Adrenal gland (tissue), 19 donors: Measurements from ENCODE around the gene ANKRD33. TPM values are rescaled to one million over a fixed set of nuclear protein-coding genes. Genes with fewer than 3 reads are reported as not detected.

ENCODE experiments used
- DNase-seq, 7 donors: peaks; one replicate each; pipeline ENCODE4 v3.0.0-alpha.2; 2019 to 2020
- H3K27ac ChIP-seq, 5 donors: fragments of 200-600 bp; sonication (generic) in 4 of 5; 1 replicate in 3 of 5; 2 replicates in 2 of 5; pipeline versions ENCODE4 v1.5.1 to v1.8.0; 2016 to 2020; ENCODE audit warnings: mild to moderate bottlenecking in 1 of 5
- H3K27me3 ChIP-seq: fragments of 200-600 bp; 2 replicates; pipeline ENCODE4 v1.8.0; 2021
- H3K36me3 ChIP-seq, 2 donors: fragments of 200-600 bp; replicated peaks in 1 of 2; 1 replicate in 1 of 2; 2 replicates in 1 of 2; pipeline versions ENCODE4 v1.5.1 to v1.8.0; 2018 to 2022
- H3K4me1 ChIP-seq, 2 donors: fragments of 200-600 bp; replicated peaks in 1 of 2; 1 replicate in 1 of 2; 2 replicates in 1 of 2; pipeline versions ENCODE4 v1.5.1 to v1.8.0; 2018 to 2021
- H3K4me3 ChIP-seq, 4 donors: fragments of 200-600 bp; sonication (generic) in 3 of 4; one replicate each; pipeline ENCODE4 v1.5.1; 2016 to 2018
- H3K9me3 ChIP-seq, 3 donors: fragments of 200-600 bp; sonication (generic) in 1 of 3; replicated peaks in 1 of 3; 1 replicate in 2 of 3; 2 replicates in 1 of 3; pipeline versions ENCODE4 v1.5.1 to v1.8.0; 2016 to 2021
- CTCF ChIP-seq, 6 experiments: fragments of 450-650 bp in 4 of 6; fragments of 200-600 bp in 2 of 6; sonication (generic) in 1 of 6; IDR thresholded peaks; 1 replicate in 5 of 6; 2 replicates in 1 of 6; pipeline versions ENCODE4 v1.5.1 to v1.8.0; 2016 to 2021; ENCODE audit warnings: antibody characterized with exemption in 6 of 6, mild to moderate bottlenecking in 2 of 6, moderate library complexity in 1 of 6
- POLR2A ChIP-seq, 2 donors: fragments of 450-650 bp; IDR thresholded peaks; one replicate each; pipeline ENCODE4 v1.6.1; 2017; ENCODE audit warnings: antibody characterized with exemption in 2 of 2, mild to moderate bottlenecking in 2 of 2, moderate library complexity in 1 of 2
- WGBS, 4 donors: extraction: QIAGEN DNeasy Blood & Tissue Kit in 2 of 4; methylation state at CpG; one replicate each; pipeline versions ENCODE4 v1.1.5 to v1.1.7; 2013 to 2017; 5-methylcytosine and 5-hydroxymethylcytosine counted together
- intact Hi-C, 2 donors: fragments of 100-400 bp; cut with DNase I; formaldehyde crosslinking; loops; one replicate each; pipeline versions ENCODE4 v1.14.1 to v1.15.0; 2022 to 2023
- long read RNA-seq, 10 donors: library from polyadenylated mRNA in 3 of 10; unstranded in 2 of 10; stranded (forward) in 1 of 10; transcript quantifications; one replicate each; pipeline ENCODE4 v2.0.0 and lab custom pipeline, GENCODE V29; 2021 to 2026
- polyA plus RNA-seq, 3 donors: library from polyadenylated mRNA; stranded (reverse); fragments of 200-250 nt in 2 of 3; fragments of 350-450 nt in 1 of 3; fragmentation: Illumina TruSeq in 1 of 3; extraction: RNeasy Lipid Tissue Mini Kit (QIAGEN cat#74804) in 1 of 3; gene quantifications; one replicate each; pipeline ENCODE4 v1.2.3, GENCODE V29; 2013 to 2014
- total RNA-seq, 9 donors: library from RNA; depleted of rRNA in 4 of 9; stranded (reverse); fragments of >200 nt in 4 of 9; fragments of 120-200 nt in 1 of 9; fragmentation: NEBNext Ultra II Directional in 1 of 9; extraction: Animal tissue kit (Norgen Biotek cat#: 25700) in 1 of 9; gene quantifications; one replicate each; pipeline versions ENCODE4 v1.1.0 to v1.2.4, GENCODE V29; 2013 to 2023
- donor health status: healthy with polysubstance abuse.
- donor health status: Bipolar disorder and iron deficiency.
- donor health status: DM: yes; HTN: yes; CAD: no.
- donor health status: DM: no; HTN: no; CAD: no.
- donor health status: DM: no; HTN: no; CAD: no.
- donor health status: DM: yes; HTN: yes; CAD: no.

The ANKRD33 gene
- total RNA-seq (under 1 TPM in 2 of 9 donors, not detected in 7; 0.06 to 0.41 TPM), polyA plus RNA-seq (under 1 TPM in 1 of 3 donors, not detected in 2; 0.24 TPM)
- long read RNA-seq, donor 1, result 0 reads
- long read RNA-seq, donor 2, result 0 reads
- long read RNA-seq, donor 3, result 0 reads
- long read RNA-seq, donor 4, result 0 reads
- long read RNA-seq, donor 5, result 0 reads
- long read RNA-seq, donor 6, result 0 reads
- long read RNA-seq, donor 7, result 0 reads
- long read RNA-seq, donor 8, result 0 reads
- long read RNA-seq, donor 9, result 0 reads
- long read RNA-seq, donor 10, result 0 reads

- peak in 4 of 7 donors; percentile 40 to 70 (median 50) for DNase-seq
- Histone ChIP-seq H3K4me1 (peaks cover 0 to 10% of the 10 kb centered on the region in 2 donors), H3K27me3 (no peaks in the 10 kb centered on the region), H3K27ac (no peak within 1 kb of the TSS), H3K36me3 (no peaks in the 10 kb centered on the region), H3K4me3 (no peak within 1 kb of the TSS), H3K9me3 (no peaks in the 10 kb centered on the region)
- intact Hi-C loops, result no loop called here
- 45 to 67% (median 56%) methylated on average over 33 to 41 of the region's 41 CpGs for WGBS, 4 donors
- TF ChIP-seq POLR2A (IDR thresholded peaks at IDR 0.05), result no peak
- no peak for TF ChIP-seq CTCF (IDR thresholded peaks at IDR 0.05)
Measured at GRCh38 chr12:51887476-51888315, at the start of gene ANKRD33. TSS of gene ANKRD33 (plus strand) at chr12:51888103. CDS start at chr12:51888187, 84 bp downstream.

GRCh38 chr12:51838762-51839161, 49.1 kb upstream of the ANKRD33 start:
- WGBS, 4 donors, result 51 to 60% (median 54%) methylated on average over 3 to 4 of the region's 4 CpGs
- H3K9me3 ChIP-seq, result no peaks in the 10 kb centered on the region
- intact Hi-C loops, result no loop called here
- H3K36me3 ChIP-seq, result no peaks in the 10 kb centered on the region
- DNase-seq, result no peak
- H3K4me1 ChIP-seq, result no peaks in the 10 kb centered on the region
- peaks cover 6% of the 10 kb centered on the region for H3K27me3 ChIP-seq
- no peak overlapping the region for H3K27ac ChIP-seq
- TF ChIP-seq CTCF (IDR thresholded peaks at IDR 0.05) (no peak), POLR2A (IDR thresholded peaks at IDR 0.05) (no peak)
- no peak overlapping the region for H3K4me3 ChIP-seq

- H3K4me1 ChIP-seq, result no peaks in the 10 kb centered on the region
- H3K9me3 ChIP-seq, result no peaks in the 10 kb centered on the region
- H3K36me3 ChIP-seq, result no peaks in the 10 kb centered on the region
- H3K4me3 ChIP-seq, result no peak overlapping the region
- intact Hi-C loops, result no loop called here
- peaks cover 8% of the 10 kb centered on the region for H3K27me3 ChIP-seq
- no peak for DNase-seq
- 76 to 85% (median 77%) methylated on average over 5 of the region's 5 CpGs for WGBS, 4 donors
- no peak overlapping the region for H3K27ac ChIP-seq
- TF ChIP-seq CTCF (IDR thresholded peaks at IDR 0.05) (no peak), POLR2A (IDR thresholded peaks at IDR 0.05) (no peak)
Measured at GRCh38 chr12:51839310-51839947, 48.5 kb upstream of the ANKRD33 start.

GRCh38 chr12:51840966-51841365, 46.9 kb upstream of the ANKRD33 start:
- H3K9me3 ChIP-seq, result no peaks in the 10 kb centered on the region

More at GRCh38 chr12:51840966-51841365, 46.9 kb upstream of the ANKRD33 start:
- H3K27ac ChIP-seq, result no peak overlapping the region
- 82 to 90% (median 84%) methylated on average over 4 to 6 of the region's 6 CpGs for WGBS, 4 donors
- H3K4me3 ChIP-seq, result no peak overlapping the region
- intact Hi-C loops, result no loop called here
- no peaks in the 10 kb centered on the region for H3K36me3 ChIP-seq
- TF ChIP-seq CTCF (IDR thresholded peaks at IDR 0.05) (no peak), POLR2A (IDR thresholded peaks at IDR 0.05) (no peak)
- H3K4me1 ChIP-seq, result no peaks in the 10 kb centered on the region
- H3K27me3 ChIP-seq, result peaks cover 17% of the 10 kb centered on the region
- DNase-seq, result no peak
